Measurements from ENCODE around the gene MAN1C1. TPM values are rescaled to one million over a fixed set of nuclear protein-coding genes. Genes with fewer than 3 reads are reported as not detected.

The MAN1C1 gene
- total RNA-seq, 1 experiment from 2014 or later = 9.3 TPM

DNA sequence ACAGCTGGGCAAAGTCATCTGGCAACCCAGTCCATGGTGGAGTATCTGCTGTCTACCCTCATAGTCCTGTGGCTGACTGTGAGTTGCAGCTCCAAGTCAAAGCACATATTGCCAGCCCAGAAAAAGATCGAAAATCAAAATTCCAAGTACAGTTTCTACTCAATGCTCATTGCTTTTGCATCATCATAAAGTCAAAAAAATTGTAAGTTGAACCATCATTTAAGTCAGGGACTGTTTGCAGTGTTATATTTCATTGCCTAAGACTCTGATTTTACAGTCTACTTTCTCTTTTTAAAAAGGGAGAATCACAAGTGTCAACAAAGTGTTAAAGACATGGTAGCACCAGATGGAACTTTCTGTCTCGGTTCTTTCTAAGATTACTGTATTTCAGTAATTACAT lies 22.7 kb upstream of the MAN1C1 start:
- no peak overlapping the region for H3K4me2 ChIP-seq (ENCODE audit: insufficient read depth, insufficient read length, low read length)
- no peaks in the 10 kb centered on the region for H3K9me3 ChIP-seq (ENCODE audit: control insufficient read depth, low read depth, low read length)
- DNase-seq = no peak
- H3T11ph ChIP-seq (ENCODE audit: low read length) = no peak overlapping the region
- peaks cover 9 to 13% of the 10 kb centered on the region in 2 experiments for H3K4me1 Mint-ChIP-seq
- no peak overlapping the region for H3K56ac ChIP-seq (ENCODE audit: insufficient read length, low read depth, low read length)
- no peaks in the 10 kb centered on the region for H4K20me1 ChIP-seq (ENCODE audit: control insufficient read depth, insufficient read depth, insufficient read length)
- peaks cover 0 to under 1% of the 10 kb centered on the region in 2 experiments; a peak in 1 of 5 replicates for H3K9me3 Mint-ChIP-seq
- H3K9ac ChIP-seq (ENCODE audit: extremely low read depth, insufficient read length, low read length) = no peak overlapping the region
- no peak overlapping the region for H2BK15ac ChIP-seq (ENCODE audit: low read depth, low read length)
- H3K14ac ChIP-seq (ENCODE audit: insufficient read depth, low read length) = no peak overlapping the region
- no peaks in the 10 kb centered on the region; a peak in 2 of 7 replicates for H3K36me3 Mint-ChIP-seq (ENCODE audit: insufficient read depth in 1 of 3, low read depth in 3 of 3)
- H2BK5ac ChIP-seq (ENCODE audit: insufficient read length, low read length) = no peak overlapping the region
- WGBS (ENCODE audit: extremely low coverage, insufficient read length, low lambda C conversion rate) = no CpG with 5 or more reads among the region's 2 CpGs
- H3K27me3 ChIP-seq (ENCODE audit: insufficient read depth, low read length) = no peaks in the 10 kb centered on the region
- no peaks in the 10 kb centered on the region for H3K23me2 ChIP-seq (ENCODE audit: insufficient read length, low read depth, low read length, poor library complexity, severe bottlenecking)
- H3K23ac ChIP-seq (ENCODE audit: insufficient read length, low read depth, low read length) = no peak overlapping the region
- no peak overlapping the region for H2BK120ac ChIP-seq (ENCODE audit: low read depth, low read length, poor library complexity, severe bottlenecking)
- no peak overlapping the region for H3K4me3 Mint-ChIP-seq
- H3K4me1 ChIP-seq (ENCODE audit: insufficient read depth, low read length) = no peaks in the 10 kb centered on the region
- TF ChIP-seq, protein P1, sequence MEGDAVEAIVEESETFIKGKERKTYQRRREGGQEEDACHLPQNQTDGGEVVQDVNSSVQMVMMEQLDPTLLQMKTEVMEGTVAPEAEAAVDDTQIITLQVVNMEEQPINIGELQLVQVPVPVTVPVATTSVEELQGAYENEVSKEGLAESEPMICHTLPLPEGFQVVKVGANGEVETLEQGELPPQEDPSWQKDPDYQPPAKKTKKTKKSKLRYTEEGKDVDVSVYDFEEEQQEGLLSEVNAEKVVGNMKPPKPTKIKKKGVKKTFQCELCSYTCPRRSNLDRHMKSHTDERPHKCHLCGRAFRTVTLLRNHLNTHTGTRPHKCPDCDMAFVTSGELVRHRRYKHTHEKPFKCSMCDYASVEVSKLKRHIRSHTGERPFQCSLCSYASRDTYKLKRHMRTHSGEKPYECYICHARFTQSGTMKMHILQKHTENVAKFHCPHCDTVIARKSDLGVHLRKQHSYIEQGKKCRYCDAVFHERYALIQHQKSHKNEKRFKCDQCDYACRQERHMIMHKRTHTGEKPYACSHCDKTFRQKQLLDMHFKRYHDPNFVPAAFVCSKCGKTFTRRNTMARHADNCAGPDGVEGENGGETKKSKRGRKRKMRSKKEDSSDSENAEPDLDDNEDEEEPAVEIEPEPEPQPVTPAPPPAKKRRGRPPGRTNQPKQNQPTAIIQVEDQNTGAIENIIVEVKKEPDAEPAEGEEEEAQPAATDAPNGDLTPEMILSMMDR (conservative IDR thresholded peaks at IDR 0.05) = no peak
- no peak overlapping the region for H2BK12ac ChIP-seq (ENCODE audit: insufficient read length, low read depth, low read length)
- no peak overlapping the region for H3K4ac ChIP-seq (ENCODE audit: low read depth, low read length)
- no peak overlapping the region for H3K27ac Mint-ChIP-seq
- no peak overlapping the region for H2AFZ ChIP-seq (ENCODE audit: low read length)
- H3K79me1 ChIP-seq (ENCODE audit: insufficient read depth, low read depth, low read length, poor library complexity, severe bottlenecking) = no peaks in the 10 kb centered on the region
- H4K91ac ChIP-seq (ENCODE audit: insufficient read length, low read depth, low read length) = no peak overlapping the region
- no peak overlapping the region for H4K8ac ChIP-seq (replicated peaks; ENCODE audit: insufficient read length, low read depth, low read length)
- peaks cover 7% of the 10 kb centered on the region for H3K27me3 Mint-ChIP-seq (ENCODE audit: low read depth)
- H4K5ac ChIP-seq (ENCODE audit: insufficient read length, low read depth, low read length) = no peak overlapping the region
- H2AK5ac ChIP-seq (ENCODE audit: insufficient read length, low read length) = no peak overlapping the region
- H3K79me2 ChIP-seq (ENCODE audit: insufficient read depth, low read length) = no peaks in the 10 kb centered on the region
- no peak overlapping the region for H3K27ac ChIP-seq (ENCODE audit: insufficient read length, low read depth, low read length)
- no peak overlapping the region for H3K18ac ChIP-seq (ENCODE audit: insufficient read length, low read depth, low read length)
- H2BK20ac ChIP-seq (ENCODE audit: low read depth, low read length, poor library complexity, severe bottlenecking) = no peak overlapping the region
